Measurements from ENCODE around the gene BRINP2.

DNA sequence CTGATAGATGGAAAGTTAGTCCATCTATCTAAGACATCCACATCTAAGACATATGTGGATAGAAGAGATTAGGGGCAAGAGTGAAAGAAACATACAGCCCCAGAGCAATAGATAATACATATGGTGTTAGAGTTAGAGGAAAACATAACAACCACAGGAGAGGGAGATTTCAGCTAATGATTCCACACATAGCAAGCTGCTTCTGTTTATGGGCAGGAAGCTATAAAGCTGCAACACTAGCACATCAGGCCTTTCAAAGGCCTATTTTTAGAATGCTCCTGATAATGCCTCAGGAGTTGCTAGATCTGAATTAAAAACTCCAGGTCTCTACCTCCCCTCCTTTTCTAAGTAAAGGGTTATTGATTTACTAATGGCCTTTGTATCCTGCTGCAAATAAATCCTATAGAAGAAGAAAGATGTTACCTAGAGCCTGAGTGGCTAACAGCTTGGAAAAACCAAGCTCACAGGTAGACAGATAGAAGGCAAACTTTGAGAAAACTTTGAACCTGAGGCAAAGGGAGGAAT is 36.1 kb downstream of the BRINP2 start:
- TF ChIP-seq, protein P1, sequence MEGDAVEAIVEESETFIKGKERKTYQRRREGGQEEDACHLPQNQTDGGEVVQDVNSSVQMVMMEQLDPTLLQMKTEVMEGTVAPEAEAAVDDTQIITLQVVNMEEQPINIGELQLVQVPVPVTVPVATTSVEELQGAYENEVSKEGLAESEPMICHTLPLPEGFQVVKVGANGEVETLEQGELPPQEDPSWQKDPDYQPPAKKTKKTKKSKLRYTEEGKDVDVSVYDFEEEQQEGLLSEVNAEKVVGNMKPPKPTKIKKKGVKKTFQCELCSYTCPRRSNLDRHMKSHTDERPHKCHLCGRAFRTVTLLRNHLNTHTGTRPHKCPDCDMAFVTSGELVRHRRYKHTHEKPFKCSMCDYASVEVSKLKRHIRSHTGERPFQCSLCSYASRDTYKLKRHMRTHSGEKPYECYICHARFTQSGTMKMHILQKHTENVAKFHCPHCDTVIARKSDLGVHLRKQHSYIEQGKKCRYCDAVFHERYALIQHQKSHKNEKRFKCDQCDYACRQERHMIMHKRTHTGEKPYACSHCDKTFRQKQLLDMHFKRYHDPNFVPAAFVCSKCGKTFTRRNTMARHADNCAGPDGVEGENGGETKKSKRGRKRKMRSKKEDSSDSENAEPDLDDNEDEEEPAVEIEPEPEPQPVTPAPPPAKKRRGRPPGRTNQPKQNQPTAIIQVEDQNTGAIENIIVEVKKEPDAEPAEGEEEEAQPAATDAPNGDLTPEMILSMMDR (conservative IDR thresholded peaks at IDR 0.05 in 1 of 2, IDR thresholded peaks at IDR 0.05 in 1 of 2; ENCODE audit: extremely low read depth in 1 of 2, insufficient read depth in 1 of 2, low read depth in 1 of 2, low read length in 2 of 2): no peak
- no peak for TF ChIP-seq EZH2 (IDR thresholded peaks at IDR 0.05; ENCODE audit: borderline replicate concordance, low read length)

Measured in mammary epithelial cell (primary cell).